ENCODE data around the gene CCDC61. TPM values are rescaled to one million over a fixed set of nuclear protein-coding genes. Genes with fewer than 3 reads are reported as not detected.
A peak's percentile ranks its signal among the peaks of the same experiment; 100 is the strongest.

The CCDC61 gene
- total and polyA plus RNA-seq, 2 of the 8 experiments (the other 6 are each of a cell fraction or from before 2014, with no cell fraction given) = 7.8 to 17.4 TPM

- Histone ChIP-seq H2BK15ac (ENCODE audit: low read length) (no peak overlapping the region), H3K56ac (replicated peaks; ENCODE audit: insufficient read length, low read depth, low read length) (no peak overlapping the region), H4K20me1 (replicated peaks in 1 of 2; ENCODE audit: control insufficient read depth in 1 of 2, insufficient read depth in 2 of 2, low read length in 2 of 2) (peaks cover 0 to 2% of the 10 kb centered on the region in 2 experiments), H4K5ac (ENCODE audit: insufficient read length, low read depth, low read length) (no peak overlapping the region), H3K27me3 (replicated peaks in 1 of 4; ENCODE audit: control insufficient read depth in 3 of 4, extremely low read depth in 1 of 4, insufficient read depth in 3 of 4, low read length in 3 of 4) (no peaks in the 10 kb centered on the region), H2BK120ac (replicated peaks; ENCODE audit: low read depth, low read length) (no peak overlapping the region), H2BK20ac (ENCODE audit: low read length) (no peak overlapping the region), H3K4me2 (ENCODE audit: insufficient read depth in 1 of 2, low read depth in 2 of 2, low read length in 2 of 2) (peak overlapping the region; percentile 87 to 94; a peak in 3 of 4 replicates), H4K91ac (replicated peaks; ENCODE audit: insufficient read length, low read length) (no peak overlapping the region), H3K23me2 (ENCODE audit: low read depth, low read length) (peaks cover 6% of the 10 kb centered on the region), H3K79me1 (ENCODE audit: low read depth, low read length) (no peaks in the 10 kb centered on the region), H3K9ac (replicated peaks in 1 of 4; ENCODE audit: extremely low read depth in 1 of 4, low read depth in 3 of 4, low read length in 3 of 4) (no peak overlapping the region), H2AFZ (ENCODE audit: low read length) (no peak overlapping the region), H3K79me2 (ENCODE audit: control insufficient read depth in 1 of 2, insufficient read depth in 2 of 2, low read length in 2 of 2) (no peaks in the 10 kb centered on the region), H3K23ac (ENCODE audit: insufficient read length) (no peak overlapping the region), H3K36me3 (ENCODE audit: control insufficient read depth in 2 of 4, insufficient read depth in 4 of 4, low read length in 3 of 4) (no peaks in the 10 kb centered on the region; a peak in 1 of 8 replicates), H3K18ac (ENCODE audit: extremely low read depth, low read length) (no peak overlapping the region), H3K14ac (ENCODE audit: insufficient read length) (no peak overlapping the region), H2BK12ac (ENCODE audit: low read depth, low read length) (no peak overlapping the region), H2BK5ac (ENCODE audit: low read depth, low read length) (no peak overlapping the region), H4K8ac (ENCODE audit: extremely low read depth, insufficient read depth, low read length) (no peak overlapping the region), H3K4ac (replicated peaks; ENCODE audit: insufficient read length, low read depth, low read length) (no peak overlapping the region), H3K9me3 (ENCODE audit: insufficient read depth in 2 of 2, low read depth in 1 of 2, low read length in 1 of 2) (no peaks in the 10 kb centered on the region), H3K4me1 (replicated peaks in 1 of 4; ENCODE audit: control insufficient read depth in 3 of 4, insufficient read depth in 4 of 4, low read length in 3 of 4) (peaks cover 0 to 3% (median 0%) of the 10 kb centered on the region in 4 experiments; a peak in 3 of 7 replicates), H2AK5ac (ENCODE audit: low read depth, low read length) (no peak overlapping the region), H3K4me3 (ENCODE audit: extremely low read depth in 1 of 4, insufficient read depth in 2 of 4, low read depth in 3 of 4, low read length in 4 of 4) (peak overlapping the region in 3 of 4 experiments; percentile 69 to 75 (median 73); a peak in 6 of 8 replicates), H3K27ac (ENCODE audit: low read depth, low read length) (no peak overlapping the region)
- FAIRE-seq (no peak), DNase-seq (ENCODE audit: low read depth in 1 of 2, low spot score in 2 of 2) (no peak)
- WGBS, 2 experiments (ENCODE audit: extremely low coverage in 1 of 2, insufficient coverage in 1 of 2, insufficient read length in 1 of 2, insufficient replicate concordance in 2 of 2, low coverage in 1 of 2, low lambda C conversion rate in 2 of 2, missing lambda C conversion rate in 1 of 2) = 48% methylated on average over 8 of the region's 8 CpGs; no CpG with 5 or more reads in 1 of the 2 experiments
- ChIA-PET CTCF (ENCODE audit: partially characterized antibody) (interaction anchor here (0.7 to 2.2 kb wide), 5 partner anchors 9 to 39 kb away, joined by 3 to 7 read pairs (median 4); no protein-coding TSS in a partner anchor), POLR2A (ENCODE audit: partially characterized antibody) (interaction anchor here (0.6 to 3.5 kb wide), 12 partner anchors 8 to 160 kb away, joined by 3 to 18 read pairs (median 3); partner anchors contain the start of genes DMWD, MYPOP and NOVA2)
- TF ChIP-seq, protein P1, sequence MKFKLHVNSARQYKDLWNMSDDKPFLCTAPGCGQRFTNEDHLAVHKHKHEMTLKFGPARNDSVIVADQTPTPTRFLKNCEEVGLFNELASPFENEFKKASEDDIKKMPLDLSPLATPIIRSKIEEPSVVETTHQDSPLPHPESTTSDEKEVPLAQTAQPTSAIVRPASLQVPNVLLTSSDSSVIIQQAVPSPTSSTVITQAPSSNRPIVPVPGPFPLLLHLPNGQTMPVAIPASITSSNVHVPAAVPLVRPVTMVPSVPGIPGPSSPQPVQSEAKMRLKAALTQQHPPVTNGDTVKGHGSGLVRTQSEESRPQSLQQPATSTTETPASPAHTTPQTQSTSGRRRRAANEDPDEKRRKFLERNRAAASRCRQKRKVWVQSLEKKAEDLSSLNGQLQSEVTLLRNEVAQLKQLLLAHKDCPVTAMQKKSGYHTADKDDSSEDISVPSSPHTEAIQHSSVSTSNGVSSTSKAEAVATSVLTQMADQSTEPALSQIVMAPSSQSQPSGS (IDR thresholded peaks at IDR 0.05; ENCODE audit: low read length) = no peak
- no peak for TF ChIP-seq SIX5 (IDR thresholded peaks at IDR 0.05; ENCODE audit: low read depth, low read length)
- TF ChIP-seq SIRT6 (IDR thresholded peaks at IDR 0.05; ENCODE audit: low read length) = no peak
- TF ChIP-seq SAP30 (IDR thresholded peaks at IDR 0.05; ENCODE audit: insufficient read depth, insufficient replicate concordance, low read length) = no peak
- no peak for TF ChIP-seq RNF2 (IDR thresholded peaks at IDR 0.05; ENCODE audit: borderline replicate concordance, low read depth, low read length, missing control alignments, poor library complexity, severe bottlenecking)
- no peak for TF ChIP-seq POU5F1 (IDR thresholded peaks at IDR 0.05; ENCODE audit: low read depth, low read length)
- no peak for TF ChIP-seq CEBPB (IDR thresholded peaks at IDR 0.05; ENCODE audit: low read depth, low read length)
- no peak for TF ChIP-seq CHD2 (IDR thresholded peaks at IDR 0.05; ENCODE audit: low read length)
These were observed 43.0 kb upstream of the CCDC61 start for GRCh38 chr19:45952341-45952685.

All from H1 (cell line).